Astrocyte of the spinal cord (primary cell): Measurements from ENCODE around the gene LRRC4.

Experiments
- DNase-seq: peaks from one replicate; pipeline ENCODE4 v3.0.0; 2011; ENCODE audit warnings: low read depth, low spot score
- H3K4me3 ChIP-seq: 2 replicates; pipeline ENCODE4 v1.5.1; 2011; ENCODE audit warnings: low read depth, mild to moderate bottlenecking, low read length, moderate library complexity
- in situ Hi-C: cut with HindIII; loops from 2 replicates; pipeline ENCODE4 v1.10.0; 2017; ENCODE audit warnings: low sequenced_read_pairs
- TF ChIP-seq, protein P1 (sequence below): IDR thresholded peaks from 2 replicates; pipeline ENCODE4 v1.5.1; 2012; ENCODE audit warnings: low read depth, mild to moderate bottlenecking, low read length, inconsistent platforms

The LRRC4 gene

DNA sequence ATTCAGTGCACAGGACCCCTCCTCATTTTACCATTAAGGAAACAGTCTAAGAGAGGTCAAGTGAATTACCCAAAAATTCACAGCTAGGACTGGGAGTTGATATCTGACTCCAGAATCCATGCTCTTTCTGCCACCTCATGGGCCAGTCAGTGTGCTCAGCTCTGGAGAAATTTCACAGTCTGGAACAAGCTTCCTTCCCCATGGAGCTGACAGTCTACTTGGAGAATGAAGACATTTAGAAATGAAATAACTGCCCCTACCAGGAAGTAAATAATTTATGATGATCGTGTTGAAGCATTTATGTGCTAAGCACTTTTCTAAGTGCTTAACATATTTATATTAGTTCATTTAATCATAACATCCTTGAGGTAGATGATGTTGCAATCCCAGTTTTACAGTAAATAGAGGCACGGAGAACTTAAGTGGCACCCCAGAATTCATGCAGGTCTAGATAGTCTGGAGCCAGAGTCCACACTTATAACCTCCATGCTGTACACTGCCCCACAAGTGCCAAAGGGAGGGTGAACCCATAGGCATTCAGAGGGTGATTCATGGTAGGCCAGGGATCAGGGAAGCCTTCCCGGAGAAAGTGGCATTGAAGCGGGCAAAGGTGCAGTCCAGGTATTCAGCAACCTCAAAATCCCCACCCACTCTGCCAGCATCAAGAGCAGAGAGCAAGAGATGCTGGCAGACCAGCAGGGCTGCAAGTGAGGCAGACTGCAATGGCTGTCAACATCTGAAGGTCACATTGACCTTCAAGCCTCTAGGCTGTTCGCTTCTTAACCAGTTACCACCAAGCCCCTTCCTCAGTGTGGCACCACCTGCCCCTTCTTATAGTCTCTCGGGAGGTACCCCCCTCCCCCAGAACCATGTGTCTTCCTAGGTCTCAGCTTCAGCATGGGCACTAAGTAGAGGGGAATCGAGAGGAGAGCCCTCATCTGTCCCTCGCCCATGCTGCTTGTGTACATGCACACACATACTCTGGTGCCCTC is 38.4 kb upstream of the LRRC4 start:
- no peak for DNase-seq
- no peak overlapping the region for H3K4me3 ChIP-seq
- in situ Hi-C loops, result loop anchor here (25.0 kb wide), 1 partner anchor 143 kb away; no protein-coding TSS in a partner anchor
- TF ChIP-seq, protein P1, sequence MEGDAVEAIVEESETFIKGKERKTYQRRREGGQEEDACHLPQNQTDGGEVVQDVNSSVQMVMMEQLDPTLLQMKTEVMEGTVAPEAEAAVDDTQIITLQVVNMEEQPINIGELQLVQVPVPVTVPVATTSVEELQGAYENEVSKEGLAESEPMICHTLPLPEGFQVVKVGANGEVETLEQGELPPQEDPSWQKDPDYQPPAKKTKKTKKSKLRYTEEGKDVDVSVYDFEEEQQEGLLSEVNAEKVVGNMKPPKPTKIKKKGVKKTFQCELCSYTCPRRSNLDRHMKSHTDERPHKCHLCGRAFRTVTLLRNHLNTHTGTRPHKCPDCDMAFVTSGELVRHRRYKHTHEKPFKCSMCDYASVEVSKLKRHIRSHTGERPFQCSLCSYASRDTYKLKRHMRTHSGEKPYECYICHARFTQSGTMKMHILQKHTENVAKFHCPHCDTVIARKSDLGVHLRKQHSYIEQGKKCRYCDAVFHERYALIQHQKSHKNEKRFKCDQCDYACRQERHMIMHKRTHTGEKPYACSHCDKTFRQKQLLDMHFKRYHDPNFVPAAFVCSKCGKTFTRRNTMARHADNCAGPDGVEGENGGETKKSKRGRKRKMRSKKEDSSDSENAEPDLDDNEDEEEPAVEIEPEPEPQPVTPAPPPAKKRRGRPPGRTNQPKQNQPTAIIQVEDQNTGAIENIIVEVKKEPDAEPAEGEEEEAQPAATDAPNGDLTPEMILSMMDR, result no peak

DNA sequence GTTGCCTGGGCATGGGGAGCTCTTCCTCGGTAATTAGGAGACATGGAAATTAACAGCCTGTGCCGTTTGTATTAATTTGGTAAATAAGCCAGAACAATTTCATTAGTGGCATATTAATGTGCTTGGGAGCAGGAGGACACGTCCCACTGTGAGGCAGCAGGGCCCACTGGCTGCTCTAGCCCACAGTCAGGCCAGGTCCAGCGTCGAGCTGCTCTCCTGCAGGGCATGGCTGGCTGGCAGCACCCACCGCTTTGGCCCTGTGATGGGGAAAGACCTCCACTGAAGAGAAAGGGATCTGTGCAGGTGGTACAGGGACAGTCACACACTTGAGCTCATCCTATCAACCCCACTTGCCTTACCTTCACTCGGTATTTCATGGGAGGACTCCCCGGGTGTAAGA is 37.5 kb upstream of the LRRC4 start:
- in situ Hi-C loops, result loop anchor here (25.0 kb wide), 1 partner anchor 144 kb away; no protein-coding TSS in a partner anchor
- TF ChIP-seq, protein P1, result no peak
- no peak for DNase-seq
- H3K4me3 ChIP-seq, result no peak overlapping the region

DNA sequence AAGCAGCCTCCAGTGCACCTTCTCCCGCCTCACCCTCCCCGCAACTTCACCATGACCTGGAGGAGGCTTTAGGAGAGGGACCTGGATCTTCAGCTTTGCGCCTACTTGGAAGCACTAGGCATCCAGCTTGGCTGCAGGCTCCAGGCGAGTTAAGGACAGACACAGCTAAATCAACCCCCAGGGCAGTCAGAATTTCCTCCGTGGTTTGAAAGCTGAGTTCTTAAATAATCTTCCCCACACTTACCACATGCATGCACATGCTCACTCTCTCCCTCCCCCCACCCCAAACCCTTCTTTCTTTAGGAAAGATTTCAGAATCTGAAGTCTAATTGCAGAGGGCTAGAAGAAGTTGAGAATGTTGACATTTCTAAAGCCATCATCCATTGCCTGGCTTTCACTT is 36.7 kb upstream of the LRRC4 start:
- in situ Hi-C loops, result loop anchor here (25.0 kb wide), 1 partner anchor 144 kb away; no protein-coding TSS in a partner anchor
- H3K4me3 ChIP-seq, result no peak overlapping the region
- TF ChIP-seq, protein P1, result no peak
- DNase-seq, result no peak

DNA sequence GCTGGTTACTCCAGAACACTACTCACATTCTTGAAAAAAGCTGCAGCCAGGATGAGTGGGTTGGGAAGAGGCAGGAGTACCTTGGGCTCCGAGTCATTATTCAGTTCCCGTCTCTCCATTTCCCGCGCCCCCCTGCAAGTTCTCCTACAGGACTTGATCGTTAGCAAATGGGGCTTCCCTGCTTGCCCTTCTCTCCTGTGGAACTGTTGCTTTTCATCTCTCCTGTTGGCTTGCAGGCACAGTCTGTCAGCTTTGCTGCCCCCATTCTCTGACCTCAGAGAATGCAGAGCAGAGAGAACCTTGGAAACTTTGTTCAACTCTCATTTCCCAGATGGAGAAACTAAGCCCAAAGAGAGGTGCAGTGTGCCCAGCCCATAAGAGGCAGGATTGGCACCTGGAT is 35.6 kb upstream of the LRRC4 start:
- no peak overlapping the region for H3K4me3 ChIP-seq
- in situ Hi-C loops, result loop anchor here (25.0 kb wide), 1 partner anchor 145 kb away; no protein-coding TSS in a partner anchor

DNA sequence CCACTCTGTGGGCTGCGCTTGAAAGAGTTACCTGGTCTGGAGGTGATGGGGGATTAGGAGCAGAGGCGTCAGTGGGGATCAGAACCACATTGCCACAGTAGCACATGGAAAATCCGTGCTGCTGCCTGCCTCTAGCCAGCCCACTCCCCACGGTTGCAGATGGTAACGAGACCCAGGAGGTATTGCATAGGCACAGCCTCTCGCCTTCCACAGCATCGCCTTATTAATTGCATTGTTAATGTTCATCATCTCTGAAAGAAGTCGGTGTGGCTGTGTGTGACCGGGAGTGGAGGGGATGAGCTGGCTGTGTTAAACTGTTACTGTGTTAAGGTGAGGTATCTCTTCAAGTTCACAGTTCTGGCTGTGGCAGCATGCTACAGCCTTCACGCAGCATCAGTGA is 35.2 kb upstream of the LRRC4 start:
- no peak overlapping the region for H3K4me3 ChIP-seq
- in situ Hi-C loops, result loop anchor here (25.0 kb wide), 1 partner anchor 146 kb away; no protein-coding TSS in a partner anchor
- no peak for DNase-seq
- TF ChIP-seq, protein P1, result no peak

More for the DNA sequence above, 35.6 kb upstream of the LRRC4 start:
- DNase-seq, result no peak
- TF ChIP-seq, protein P1, result peak; percentile 27

DNA sequence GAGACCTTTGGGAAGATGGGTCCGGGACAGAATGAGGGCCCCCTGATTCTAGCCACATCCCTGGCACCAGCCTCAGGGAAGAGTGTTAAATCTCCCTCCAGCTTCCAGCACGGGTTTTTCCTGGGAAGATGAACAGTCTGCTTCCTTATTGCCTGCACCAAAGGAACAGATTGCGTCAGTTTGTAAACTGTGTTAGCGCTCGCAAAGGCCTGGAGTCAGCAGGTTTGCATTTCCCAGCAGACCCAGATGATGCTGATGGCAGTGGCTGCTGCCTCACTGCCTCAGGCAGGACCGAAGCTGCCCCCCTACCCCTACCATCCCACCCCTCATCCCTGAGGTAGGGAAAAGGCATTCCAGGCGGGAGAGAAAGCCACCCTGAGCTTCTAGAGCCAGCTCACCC is 34.6 kb upstream of the LRRC4 start:
- TF ChIP-seq, protein P1, result no peak
- in situ Hi-C loops, result loop anchor here (25.0 kb wide), 1 partner anchor 146 kb away; no protein-coding TSS in a partner anchor
- H3K4me3 ChIP-seq, result no peak overlapping the region
- no peak for DNase-seq
